ENCODE data around the gene ENG. TPM values are rescaled to one million over a fixed set of nuclear protein-coding genes. Genes with fewer than 3 reads are reported as not detected.
A peak's percentile ranks its signal among the peaks of the same experiment; 100 is the strongest.

Gene ENG
- total RNA-seq, 1 experiment from 2014 or later: 4.1 TPM

DNA sequence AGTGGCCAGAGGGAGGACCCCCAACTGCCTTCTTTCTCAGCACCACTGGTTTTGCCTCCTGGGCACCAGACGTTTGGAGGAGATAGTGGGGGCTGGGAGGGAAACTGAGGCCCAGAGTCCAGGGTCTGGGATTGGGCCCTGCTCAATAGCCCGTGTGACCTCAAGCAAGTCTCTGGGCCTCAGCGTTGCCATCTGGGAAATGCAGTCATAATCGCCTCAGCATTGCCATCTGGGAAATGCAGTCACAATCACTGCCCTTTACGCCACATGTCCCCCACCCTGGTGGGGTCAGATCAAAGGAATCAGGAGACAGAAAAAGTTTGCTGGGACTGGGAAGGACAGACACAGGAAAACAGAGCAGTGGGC, 77.6 kb downstream of the ENG start:
- DNase-seq (ENCODE audit: low read depth): no peak

DNA sequence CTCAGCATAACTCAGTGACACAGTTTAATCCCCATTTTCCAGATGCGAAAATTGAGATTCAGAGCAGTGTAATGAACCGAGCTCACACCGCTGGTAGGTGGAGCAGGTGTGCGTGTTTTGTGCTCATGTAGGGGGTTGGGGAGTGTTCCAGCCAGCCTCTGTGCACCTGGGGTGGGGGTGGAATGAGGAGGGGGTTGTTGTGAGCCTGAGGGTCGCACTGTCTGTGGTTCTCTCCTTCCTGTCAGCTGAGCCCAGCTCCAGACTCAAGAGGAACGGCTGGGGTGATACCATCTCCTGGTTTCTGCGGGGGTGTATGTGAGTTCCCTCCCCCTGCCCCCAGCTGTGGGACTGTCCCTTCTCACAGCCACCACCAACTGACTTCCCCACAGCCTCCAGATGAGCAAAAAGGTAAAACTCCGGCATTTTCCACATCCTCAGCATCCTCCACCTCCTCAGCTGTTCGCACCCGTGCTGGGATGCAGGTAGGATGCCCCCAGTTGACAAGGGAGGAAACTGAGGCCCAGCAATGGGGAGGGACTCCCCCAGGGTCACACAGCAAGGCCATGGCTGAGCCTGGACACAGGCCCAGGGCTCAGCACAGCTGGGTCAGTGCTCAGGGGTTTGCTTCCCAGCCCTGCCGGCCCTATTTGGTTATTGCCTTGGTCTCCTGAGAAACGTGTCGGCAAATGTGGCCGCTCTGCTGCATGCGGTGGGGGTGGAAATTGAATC, 78.1 kb downstream of the ENG start:
- no peak for DNase-seq (ENCODE audit: low read depth)

DNA sequence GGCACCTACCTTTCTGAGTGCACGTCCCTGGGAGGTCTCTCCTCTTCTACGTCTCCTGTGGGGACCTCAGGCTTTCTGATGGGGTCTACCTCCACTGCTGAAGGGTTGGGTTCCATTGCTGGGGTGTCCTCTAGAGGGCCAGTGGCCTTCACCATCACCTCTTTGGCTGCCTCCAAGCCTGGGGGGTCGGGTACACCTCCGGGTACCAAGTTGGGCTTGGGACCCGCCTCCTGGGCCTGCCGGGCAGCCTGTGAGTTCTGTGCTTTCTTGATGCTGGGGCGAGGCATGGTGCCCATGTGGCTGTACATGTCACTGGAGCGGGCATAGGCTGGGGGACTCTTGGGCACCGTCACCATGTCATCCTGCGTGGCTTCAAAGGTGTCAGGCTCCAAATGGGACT, 80.5 kb downstream of the ENG start:
- DNase-seq (ENCODE audit: low read depth): no peak

DNA sequence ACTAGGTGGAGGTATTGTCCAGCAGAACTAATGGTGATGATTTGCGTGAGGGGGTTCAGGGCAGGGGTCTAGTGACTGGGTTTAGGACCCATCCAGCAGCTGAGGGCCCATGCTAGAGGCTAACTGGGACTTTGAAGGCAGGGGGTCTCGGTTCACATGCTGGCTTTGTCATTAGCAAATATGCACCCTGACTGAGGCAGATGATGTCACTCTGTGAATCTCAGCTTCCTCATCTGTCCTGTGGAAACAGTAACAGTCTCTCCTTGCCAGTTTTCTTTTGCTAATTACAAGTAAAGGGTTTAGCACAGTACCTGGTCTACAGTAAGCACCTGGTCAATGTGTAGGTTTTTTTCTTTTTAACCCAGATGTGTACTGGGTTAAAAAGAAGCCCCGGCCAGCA, 81.2 kb downstream of the ENG start:
- DNase-seq (ENCODE audit: low read depth): no peak

DNA sequence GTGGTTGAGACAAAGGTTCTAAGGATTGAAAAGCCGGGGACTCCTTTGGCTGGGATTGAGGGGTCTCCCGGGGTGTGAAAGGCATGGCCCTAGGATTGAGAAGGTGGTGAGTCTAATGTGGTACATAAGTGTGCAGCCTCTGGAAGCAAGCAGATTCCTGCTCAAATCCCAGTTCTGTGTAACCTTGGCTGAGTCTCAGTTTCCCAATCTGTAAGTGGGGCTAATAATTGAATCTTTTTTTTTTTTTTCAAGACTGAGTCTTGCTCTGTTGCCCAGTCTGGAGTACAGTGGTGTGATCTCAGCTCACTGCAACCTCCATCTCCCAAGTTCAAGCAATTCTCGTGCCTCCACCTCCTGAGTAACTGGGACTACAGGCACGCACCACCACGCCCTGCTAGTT, 81.9 kb downstream of the ENG start:
- DNase-seq (ENCODE audit: low read depth): no peak

DNA sequence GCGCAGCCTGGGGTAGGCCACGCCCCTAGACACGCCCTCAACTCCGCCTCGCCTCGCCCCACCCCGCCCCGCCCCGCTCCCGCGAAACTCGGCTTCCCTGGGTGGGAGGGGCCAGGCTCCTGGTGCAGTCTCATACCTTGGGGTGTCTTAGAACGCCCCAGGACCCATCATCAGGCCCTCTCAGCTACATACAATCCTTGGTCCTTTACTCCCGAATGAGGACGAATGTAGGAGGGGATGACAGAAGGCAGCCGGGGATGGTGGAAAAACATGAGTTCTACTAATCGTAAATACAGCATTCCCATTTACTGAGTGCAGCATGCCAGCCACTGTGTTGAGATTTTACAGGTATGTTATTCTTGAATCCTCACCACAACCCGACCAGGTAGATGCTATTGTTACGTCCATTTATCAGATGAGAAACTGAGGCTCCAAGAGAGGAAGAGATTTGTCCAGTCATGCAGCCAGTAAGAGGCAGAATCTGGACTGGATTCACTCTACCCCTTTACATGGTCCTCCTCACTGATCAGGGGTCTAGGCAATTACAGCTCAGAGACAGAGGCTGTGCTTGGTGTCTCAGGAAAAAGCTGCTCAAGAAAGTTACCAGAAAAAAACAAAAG, 82.8 kb downstream of the ENG start:
- no peak for DNase-seq (ENCODE audit: low read depth)

DNA sequence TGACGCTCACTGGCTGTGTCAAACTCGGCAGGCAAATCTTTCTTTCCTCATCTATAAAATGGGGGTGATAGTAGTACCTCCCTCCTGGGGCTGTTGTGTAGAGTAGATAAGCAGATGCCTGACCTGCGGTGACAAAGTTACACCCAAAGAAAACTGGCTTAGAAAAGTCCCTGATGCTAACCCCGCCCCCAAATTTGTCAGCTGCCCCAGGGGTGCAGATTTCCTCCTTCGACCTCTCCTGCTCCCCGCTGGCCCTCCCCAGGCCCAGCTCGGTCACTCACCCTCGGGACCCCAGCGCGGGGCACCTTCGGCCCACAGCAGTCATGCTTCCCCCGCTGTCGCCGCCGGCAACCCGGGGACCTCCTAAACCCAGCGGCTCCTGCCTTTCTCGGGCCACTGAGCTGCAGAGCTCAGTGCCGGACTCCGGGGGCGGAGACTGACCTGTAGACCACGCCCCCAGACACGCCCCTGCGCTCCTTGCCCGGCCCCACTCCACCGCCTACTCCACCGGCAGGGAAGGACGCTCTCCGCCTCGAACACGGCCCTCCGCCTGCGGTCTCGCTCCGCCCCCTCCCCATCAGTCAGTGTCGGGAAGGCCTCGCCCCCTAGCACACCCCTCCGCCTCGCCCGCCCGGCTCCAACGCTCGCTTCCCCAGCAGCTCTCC, 83.4 kb downstream of the ENG start:
- DNase-seq (ENCODE audit: low read depth): peak; percentile 100

DNA sequence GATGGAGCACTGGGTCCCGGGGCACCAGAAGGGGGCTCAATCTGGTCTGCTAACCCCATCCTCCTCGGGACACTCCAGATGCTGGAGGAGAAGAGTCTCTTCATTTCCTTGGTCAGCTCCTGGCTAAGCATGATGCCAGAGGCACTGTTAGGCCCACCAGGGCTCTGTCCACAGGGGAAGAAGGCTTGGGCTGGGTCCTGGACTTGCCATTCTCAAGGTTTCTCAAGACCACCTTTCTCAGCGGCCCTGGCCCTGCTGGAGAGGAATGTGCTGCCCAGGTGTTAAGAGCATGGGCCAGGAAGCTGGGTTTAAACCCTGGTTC, 83.9 kb downstream of the ENG start:
- DNase-seq (ENCODE audit: low read depth): no peak

DNA sequence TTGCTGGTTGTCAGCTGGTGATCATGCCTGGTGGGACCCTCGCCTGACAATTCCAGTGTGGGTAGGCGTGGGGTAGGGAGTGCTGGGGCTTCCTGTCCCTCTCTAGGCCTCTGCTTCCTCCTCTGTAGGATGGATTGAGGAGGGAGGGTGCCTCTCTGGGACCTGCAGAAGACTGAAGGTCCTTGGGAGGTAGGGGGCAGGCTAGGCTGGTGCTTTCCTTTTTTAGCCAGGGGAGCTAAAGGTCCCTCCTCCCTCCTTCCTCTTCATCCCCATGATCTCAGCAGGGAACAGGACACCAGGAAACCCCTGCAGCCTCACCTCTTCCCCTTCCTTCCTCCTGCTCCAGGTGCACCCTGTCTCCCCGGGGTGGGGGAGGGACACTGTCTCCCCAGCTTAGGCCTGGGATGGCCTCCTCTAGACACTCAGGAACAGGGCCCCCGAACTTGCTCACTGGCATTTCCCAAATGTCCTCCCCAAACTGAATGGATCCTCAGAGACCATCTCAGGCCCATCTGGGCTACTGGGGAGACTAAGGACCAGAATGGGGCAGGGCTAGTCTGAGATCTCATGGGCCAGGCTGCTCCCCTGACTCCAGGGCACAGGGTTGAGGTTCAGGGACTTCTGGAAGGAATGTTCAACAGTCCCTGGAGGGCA, 84.4 kb downstream of the ENG start:
- DNase-seq (ENCODE audit: low read depth): no peak

DNA sequence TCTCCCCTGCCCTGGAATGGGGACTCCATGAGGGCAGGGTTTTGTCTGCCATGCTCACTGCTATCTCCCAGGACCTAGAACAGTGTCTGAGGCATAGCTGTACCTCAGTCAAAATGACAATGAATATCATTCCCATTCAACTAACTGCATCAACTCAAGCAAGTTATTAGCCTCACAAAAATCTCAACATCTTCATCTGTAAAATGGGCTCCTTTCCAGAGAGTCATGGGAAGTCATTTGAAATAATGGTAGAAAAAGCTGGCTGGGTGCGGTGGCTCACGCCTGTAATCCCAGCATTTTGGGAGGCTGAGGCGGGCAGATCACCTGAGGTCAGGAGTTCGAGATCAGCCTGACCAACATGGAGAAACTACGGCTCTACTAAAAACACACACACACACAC, 85.4 kb downstream of the ENG start:
- DNase-seq (ENCODE audit: low read depth): no peak

DNA sequence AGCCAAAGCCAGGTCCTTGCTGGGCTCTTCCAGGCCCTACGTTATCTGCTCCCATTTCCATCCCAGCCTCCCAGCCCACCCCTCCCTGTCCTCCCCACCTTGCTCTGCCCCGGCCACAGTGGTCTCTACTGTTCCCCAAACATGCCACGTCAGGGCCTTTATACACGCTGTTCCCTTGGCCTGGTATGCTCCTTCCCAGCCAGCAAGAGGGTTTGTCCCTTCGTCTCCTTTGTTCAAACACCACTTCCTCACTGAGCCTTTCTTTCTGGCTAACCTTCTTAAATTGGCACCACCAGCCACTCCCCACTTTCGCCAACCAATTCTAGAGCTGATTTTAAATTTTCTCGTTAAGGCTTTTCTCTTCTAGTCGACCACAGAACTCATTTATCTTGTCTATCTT, 85.8 kb downstream of the ENG start:
- no peak for DNase-seq (ENCODE audit: low read depth)

DNA sequence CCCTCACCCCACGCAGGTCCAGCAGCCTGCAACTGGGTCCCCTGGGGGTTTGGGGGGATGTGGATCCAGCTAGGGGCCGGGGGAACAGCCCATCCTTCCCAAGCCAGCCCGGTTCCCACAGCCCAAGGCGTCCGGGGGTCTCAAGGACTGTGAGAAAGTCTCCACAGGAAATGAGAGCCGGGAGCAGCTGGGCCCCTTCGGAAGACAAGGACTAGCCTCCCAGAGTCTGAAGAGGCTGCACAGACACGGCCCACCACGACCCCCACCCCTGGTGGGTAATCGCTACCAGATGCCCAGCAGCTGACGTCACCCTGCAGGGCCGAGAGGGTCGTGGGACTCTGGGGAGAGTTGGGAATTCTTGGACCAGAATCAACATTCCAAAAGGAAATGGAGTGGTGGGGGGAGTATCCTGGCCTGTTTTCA, 86.5 kb downstream of the ENG start:
- no peak for DNase-seq (ENCODE audit: low read depth)

DNA sequence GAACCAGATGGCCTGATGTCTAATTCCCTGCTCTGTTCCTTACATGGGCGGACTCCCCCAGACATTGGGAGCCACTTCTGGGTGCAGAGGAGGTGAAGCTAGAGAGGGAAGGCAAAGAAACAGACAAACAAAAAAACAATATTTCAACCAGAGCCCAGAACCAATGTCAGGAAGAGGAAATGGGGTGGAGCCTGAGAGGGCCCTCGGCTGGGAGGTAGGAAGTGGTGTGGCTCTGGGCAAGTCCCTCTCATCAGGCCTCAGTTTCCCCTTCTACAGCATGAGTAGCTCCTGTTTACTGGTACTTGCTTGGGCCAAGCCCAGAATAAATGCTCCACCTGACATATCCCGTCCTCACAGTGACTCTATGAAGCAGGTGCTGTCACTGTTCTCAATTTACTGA, 87.0 kb downstream of the ENG start:
- no peak for DNase-seq (ENCODE audit: low read depth)

DNA sequence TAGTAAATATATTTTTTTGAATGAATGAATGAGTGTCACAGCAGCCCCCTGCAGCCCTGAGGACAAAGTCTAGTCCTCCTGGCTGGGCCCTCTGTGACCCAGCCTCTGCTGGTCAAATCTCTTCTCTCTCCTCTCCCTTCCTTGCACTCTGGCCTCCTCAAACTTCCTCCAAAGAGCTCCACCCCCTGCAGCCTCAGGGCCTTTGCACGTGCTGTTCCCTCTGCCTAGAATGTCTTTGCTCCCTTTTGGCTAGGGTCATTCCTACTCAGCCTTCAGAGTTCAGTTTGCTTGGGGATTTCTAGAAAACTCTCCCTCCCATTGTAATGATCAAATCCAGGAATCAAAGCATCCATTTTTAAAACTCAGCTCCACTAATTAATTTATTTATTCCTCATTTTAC, 89.0 kb downstream of the ENG start:
- DNase-seq (ENCODE audit: low read depth): no peak

Other genes starting within 250 kb of the ENG start
- 26.3 and 41.9 TPM in 2 replicates for gene STXBP1, start 242.4 kb downstream of the ENG start, total RNA-seq (2014; rRNA removed; shearing (Covaris generic))
- not detected in 2 replicates for gene CFAP157, start 147.7 kb downstream of the ENG start, total RNA-seq (2014; rRNA removed; shearing (Covaris generic))
- 17.4 and 31.4 TPM in 2 replicates for gene PTRH1, start 139.0 kb downstream of the ENG start, total RNA-seq (2014; rRNA removed; shearing (Covaris generic))
- 0.06 TPM in 1 of 2 replicates, not detected in the other for gene TTC16, start 138.6 kb downstream of the ENG start, total RNA-seq (2014; rRNA removed; shearing (Covaris generic))
- 5.3 and 18.9 TPM in 2 replicates for gene TOR2A, start 119.4 kb downstream of the ENG start, total RNA-seq (2014; rRNA removed; shearing (Covaris generic))
- not detected in 2 replicates for gene SH2D3C, start 76.0 kb downstream of the ENG start, total RNA-seq (2014; rRNA removed; shearing (Covaris generic))
- gene CDK9, start 68.6 kb downstream of the ENG start, total RNA-seq (2014; rRNA removed; shearing (Covaris generic)): 47.7 and 56.1 TPM in 2 replicates
- 117 and 120 TPM in 2 replicates for gene FPGS, start 51.8 kb downstream of the ENG start, total RNA-seq (2014; rRNA removed; shearing (Covaris generic))
- 37.5 and 73.4 TPM in 2 replicates for gene AK1, start 23.0 kb upstream of the ENG start, total RNA-seq (2014; rRNA removed; shearing (Covaris generic))
- 11.3 and 12.7 TPM in 2 replicates for gene ST6GALNAC6, start 44.9 kb upstream of the ENG start, total RNA-seq (2014; rRNA removed; shearing (Covaris generic))
- gene ST6GALNAC4, start 62.4 kb upstream of the ENG start, total RNA-seq (2014; rRNA removed; shearing (Covaris generic)): 29.1 and 78.4 TPM in 2 replicates
- 0.18 and 0.51 TPM in 2 replicates for gene PIP5KL1, start 76.1 kb upstream of the ENG start, total RNA-seq (2014; rRNA removed; shearing (Covaris generic))
- gene DPM2, start 83.2 kb upstream of the ENG start, total RNA-seq (2014; rRNA removed; shearing (Covaris generic)): 51.9 and 56.2 TPM in 2 replicates
- gene EEIG1, start 126.3 kb upstream of the ENG start, total RNA-seq (2014; rRNA removed; shearing (Covaris generic)): 2.9 and 6.3 TPM in 2 replicates
- gene NAIF1, start 212.7 kb upstream of the ENG start, total RNA-seq (2014; rRNA removed; shearing (Covaris generic)): 19.4 and 25.5 TPM in 2 replicates
- 23.5 and 30.5 TPM in 2 replicates for gene SLC25A25, start 213.6 kb upstream of the ENG start, total RNA-seq (2014; rRNA removed; shearing (Covaris generic))